Right hindlimb (tissue), 1 donor: Measurements from ENCODE around the gene METTL16.

Experiments used
- DNase-seq: peaks from one replicate; pipeline ENCODE4 v3.0.0-alpha.2; 2018

METTL16 gene

GRCh38 chr17:2377659-2378058, 134.0 kb downstream of the METTL16 start:
- DNase-seq, result no peak

GRCh38 chr17:2376107-2376506, 135.6 kb downstream of the METTL16 start:
- no peak for DNase-seq

GRCh38 chr17:2375406-2375805, 136.3 kb downstream of the METTL16 start:
- DNase-seq, result no peak

- DNase-seq, result no peak
Measured at GRCh38 chr17:2374549-2375285, 137.0 kb downstream of the METTL16 start.

- no peak for DNase-seq
Measured at GRCh38 chr17:2373179-2373578, 138.5 kb downstream of the METTL16 start.

GRCh38 chr17:2372681-2373080, 139.0 kb downstream of the METTL16 start:
- no peak for DNase-seq

- no peak for DNase-seq
Measured at GRCh38 chr17:2372180-2372579, 139.5 kb downstream of the METTL16 start.

GRCh38 chr17:2371183-2372130, 140.2 kb downstream of the METTL16 start:
- DNase-seq, result no peak

- DNase-seq, result no peak
Measured at GRCh38 chr17:2370211-2370589, 141.5 kb downstream of the METTL16 start.

GRCh38 chr17:2369551-2370210, 142.0 kb downstream of the METTL16 start:
- DNase-seq, result peak; percentile 52

- no peak for DNase-seq
Measured at GRCh38 chr17:2369039-2369438, 142.6 kb downstream of the METTL16 start.

GRCh38 chr17:2368359-2368758, 143.3 kb downstream of the METTL16 start:
- DNase-seq, result no peak

- DNase-seq, result no peak
Measured at GRCh38 chr17:2366747-2367494, 144.8 kb downstream of the METTL16 start.
